ENCODE results near the gene INSR. TPM values are rescaled to one million over a fixed set of nuclear protein-coding genes. Genes with fewer than 3 reads are reported as not detected.

Gene INSR
- total and polyA plus RNA-seq, 10 of the 15 experiments (the other 5 are each of a cell fraction or from before 2014, with no cell fraction given), result 4.2 to 34.9 (median 13.6) TPM

GRCh38 chr19:7104747-7105447 is 189.3 kb downstream of the INSR start:
- in situ Hi-C loops (cut with MboI) (loop anchor here (5.0 kb wide), 1 partner anchor 237 kb away; no protein-coding TSS in a partner anchor), intact Hi-C loops (cut with micrococcal nuclease; ENCODE audit: unreplicated experiment) (loop anchor here (5.0 kb wide), 1 partner anchor 702 kb away; no protein-coding TSS in a partner anchor)
- peaks cover 11% of the 10 kb centered on the region for H3K4me1 ChIP-seq (ENCODE audit: control insufficient read depth, insufficient read depth, low read length)
- ChIA-PET POLR2A (no interaction called here), SMC1A (ENCODE audit: uncharacterized antibody, unreplicated experiment) (no interaction called here), RAD21 (ENCODE audit: unreplicated experiment) (interaction anchor here (1.6 kb wide), 1 partner anchor 240 kb away, joined by 4 read pairs; no protein-coding TSS in a partner anchor), CTCF (interaction anchor here (5.7 kb wide), 1 partner anchor 236 kb away, joined by 62 read pairs; no protein-coding TSS in a partner anchor)
- H3K27me3 ChIP-seq (replicated peaks in 1 of 2; ENCODE audit: control insufficient read depth in 2 of 2, insufficient read depth in 2 of 2, low read length in 1 of 2), result no peaks in the 10 kb centered on the region
- no peak overlapping the region for H2AFZ ChIP-seq (ENCODE audit: control insufficient read depth, low read depth, low read length)
- TF ChIP-seq POU2F2 (IDR thresholded peaks at IDR 0.05; ENCODE audit: borderline replicate concordance, low read depth, low read length) (peak; percentile 88; the same call in 2 of the 3 replicates), SPI1 (IDR thresholded peaks at IDR 0.05; ENCODE audit: borderline replicate concordance, insufficient read depth, low read depth, low read length) (peak; percentile 60; the same call in 1 of the 2 replicates), RAD21 (IDR thresholded peaks at IDR 0.05; ENCODE audit: insufficient read depth, low read depth, low read length) (0 out of 2 replicates have a peak, but pooled peaks have one; percentile 5), IKZF2 (IDR thresholded peaks at IDR 0.05) (peak in 1 of 2 experiments; percentile 29; a peak in 1 of 4 replicates), SIN3A (IDR thresholded peaks at IDR 0.05; ENCODE audit: low read depth, low read length) (no peak), PAX5 (IDR thresholded peaks at IDR 0.05; ENCODE audit: borderline replicate concordance, low read depth, low read length) (peak; percentile 19; the same call in 1 of the 2 replicates), NFIC (IDR thresholded peaks at IDR 0.05; ENCODE audit: low read depth, low read length) (no peak), RUNX3 (IDR thresholded peaks at IDR 0.05; ENCODE audit: low read length) (peak; percentile 84), PKNOX1 (IDR thresholded peaks at IDR 0.05) (0 out of 2 replicates have a peak, but pooled peaks have one; percentile 14), FOXK2 (IDR thresholded peaks at IDR 0.05) (no peak), BHLHE40 (IDR thresholded peaks at IDR 0.05; ENCODE audit: borderline replicate concordance in 1 of 2, low read depth in 2 of 2, low read length in 1 of 2) (no peak)
- TF ChIP-seq, protein P1, sequence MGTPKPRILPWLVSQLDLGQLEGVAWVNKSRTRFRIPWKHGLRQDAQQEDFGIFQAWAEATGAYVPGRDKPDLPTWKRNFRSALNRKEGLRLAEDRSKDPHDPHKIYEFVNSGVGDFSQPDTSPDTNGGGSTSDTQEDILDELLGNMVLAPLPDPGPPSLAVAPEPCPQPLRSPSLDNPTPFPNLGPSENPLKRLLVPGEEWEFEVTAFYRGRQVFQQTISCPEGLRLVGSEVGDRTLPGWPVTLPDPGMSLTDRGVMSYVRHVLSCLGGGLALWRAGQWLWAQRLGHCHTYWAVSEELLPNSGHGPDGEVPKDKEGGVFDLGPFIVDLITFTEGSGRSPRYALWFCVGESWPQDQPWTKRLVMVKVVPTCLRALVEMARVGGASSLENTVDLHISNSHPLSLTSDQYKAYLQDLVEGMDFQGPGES (IDR thresholded peaks at IDR 0.05), result no peak
- 0 out of 2 replicates have a peak overlapping the region, but pooled peaks have one; percentile 18 for H3K4me2 ChIP-seq (ENCODE audit: control insufficient read depth, insufficient read depth)
- no peaks in the 10 kb centered on the region for H3K36me3 ChIP-seq (ENCODE audit: control insufficient read depth in 2 of 2, insufficient read depth in 2 of 2, low read length in 1 of 2)
- H3K9ac ChIP-seq (ENCODE audit: control insufficient read depth, insufficient read depth, low read length), result no peak overlapping the region
- no peak overlapping the region for H3K27ac ChIP-seq (ENCODE audit: control insufficient read depth, insufficient read depth)
- no peaks in the 10 kb centered on the region for H4K20me1 ChIP-seq (ENCODE audit: control insufficient read depth, insufficient read depth)
- no peak overlapping the region for H3K4me3 ChIP-seq
- H3K9me3 ChIP-seq (replicated peaks; ENCODE audit: control insufficient read depth, insufficient read depth, low read length), result no peaks in the 10 kb centered on the region
- peak; percentile 40 for DNase-seq (ENCODE audit: low read depth, low spot score)
- no TSS peak for BruUV-seq (replicated peaks)
- FAIRE-seq, result no peak
- ATAC-seq, result peak; percentile 56
- H3K79me2 ChIP-seq (ENCODE audit: control insufficient read depth, insufficient read depth, low read length), result no peaks in the 10 kb centered on the region

All from GM12878 (cell line).